ENCODE measurements around the gene KIF9.
"Not testable (repeated sequence)": the region's sequence is repeated elsewhere in the genome, so short reads cannot be mapped to it uniquely, and the experiment has no call there.

DNA sequence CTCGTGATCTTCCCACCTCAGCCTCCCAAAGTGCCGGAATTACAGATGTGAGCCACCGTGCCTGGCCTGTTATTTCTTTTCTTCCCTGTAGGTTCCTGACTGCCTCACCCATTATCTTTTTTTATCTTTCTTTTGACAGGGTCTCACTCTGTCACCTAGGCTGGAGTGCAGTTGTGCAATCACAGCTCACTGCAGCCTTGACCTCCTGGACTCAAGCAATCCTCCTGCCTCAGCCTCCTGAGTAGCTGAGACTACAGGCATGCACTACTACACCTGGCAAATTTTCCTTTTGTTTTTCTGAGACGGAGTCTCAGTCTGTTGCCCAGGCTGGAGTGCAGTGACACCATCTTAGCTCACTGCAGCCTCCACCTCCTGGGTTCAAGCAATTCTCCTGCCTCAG is 100.9 kb downstream of the KIF9 start:
- not testable (repeated sequence) for TF ChIP-seq POLR2AphosphoS5 (IDR thresholded peaks at IDR 0.05; ENCODE audit: borderline replicate concordance, low read depth, low read length); EZH2 (IDR thresholded peaks at IDR 0.05); FOXP2 (optimal IDR thresholded peaks at IDR 0.05; ENCODE audit: control extremely low read depth, extremely low read length, insufficient read depth)

Measured in SK-N-MC (cell line).